ENCODE measurements around the gene SLC22A4.
A peak's percentile ranks its signal among the peaks of the same experiment; 100 is the strongest.

The SLC22A4 gene

DNA sequence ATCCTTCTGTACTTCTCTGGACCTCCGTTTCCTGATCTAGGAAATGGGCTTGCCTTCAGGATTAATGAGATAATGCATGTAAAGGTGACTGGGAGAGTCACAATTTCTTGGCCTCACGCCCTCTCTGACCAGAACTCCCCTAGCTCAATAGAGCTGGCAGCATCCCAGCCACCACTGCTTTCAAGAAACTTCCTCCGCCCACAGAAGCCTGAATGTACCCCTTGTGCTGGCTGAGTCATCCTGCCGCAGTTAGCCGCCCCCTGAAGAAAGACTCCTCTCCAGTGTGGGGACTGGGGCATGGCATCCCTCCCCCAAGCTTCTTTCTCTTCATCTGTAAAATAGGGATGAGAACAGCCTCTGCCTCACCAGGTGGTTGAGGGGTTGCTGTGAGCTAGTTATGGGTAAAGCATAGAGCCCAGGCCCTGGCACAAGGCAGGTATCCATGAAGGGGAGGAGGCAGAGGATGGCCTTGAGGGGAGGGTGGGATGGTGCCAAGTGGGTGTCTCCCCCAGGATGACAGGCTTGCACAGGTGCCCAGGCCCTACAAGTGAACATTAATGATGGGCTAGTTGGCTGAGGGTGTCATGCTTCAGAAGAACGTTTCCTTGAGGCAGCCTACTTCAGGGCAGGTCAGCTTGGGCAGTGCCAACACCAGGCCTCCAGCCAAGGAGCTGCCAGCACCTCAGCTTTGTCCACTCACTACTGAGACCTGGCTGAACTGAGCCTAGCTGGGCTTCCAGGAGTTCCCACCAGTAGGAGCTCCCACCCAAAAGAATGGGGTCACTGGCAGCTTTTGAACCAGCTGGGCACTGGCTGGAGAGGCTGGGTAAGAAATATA lies 33.3 kb upstream of the SLC22A4 start:
- TF ChIP-seq, protein P1, sequence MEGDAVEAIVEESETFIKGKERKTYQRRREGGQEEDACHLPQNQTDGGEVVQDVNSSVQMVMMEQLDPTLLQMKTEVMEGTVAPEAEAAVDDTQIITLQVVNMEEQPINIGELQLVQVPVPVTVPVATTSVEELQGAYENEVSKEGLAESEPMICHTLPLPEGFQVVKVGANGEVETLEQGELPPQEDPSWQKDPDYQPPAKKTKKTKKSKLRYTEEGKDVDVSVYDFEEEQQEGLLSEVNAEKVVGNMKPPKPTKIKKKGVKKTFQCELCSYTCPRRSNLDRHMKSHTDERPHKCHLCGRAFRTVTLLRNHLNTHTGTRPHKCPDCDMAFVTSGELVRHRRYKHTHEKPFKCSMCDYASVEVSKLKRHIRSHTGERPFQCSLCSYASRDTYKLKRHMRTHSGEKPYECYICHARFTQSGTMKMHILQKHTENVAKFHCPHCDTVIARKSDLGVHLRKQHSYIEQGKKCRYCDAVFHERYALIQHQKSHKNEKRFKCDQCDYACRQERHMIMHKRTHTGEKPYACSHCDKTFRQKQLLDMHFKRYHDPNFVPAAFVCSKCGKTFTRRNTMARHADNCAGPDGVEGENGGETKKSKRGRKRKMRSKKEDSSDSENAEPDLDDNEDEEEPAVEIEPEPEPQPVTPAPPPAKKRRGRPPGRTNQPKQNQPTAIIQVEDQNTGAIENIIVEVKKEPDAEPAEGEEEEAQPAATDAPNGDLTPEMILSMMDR (IDR thresholded peaks at IDR 0.05): no peak
- Histone ChIP-seq H3K36me3 (peaks cover 0 to 11% (median 0%) of the 10 kb centered on the region in 3 donors), H3K4me1 (peaks cover 0 to 91% (median 72%) of the 10 kb centered on the region in 4 donors), H3K9me3 (no peaks in the 10 kb centered on the region), H3K27ac (peak overlapping the region; percentile 95 to 96), H3K27me3 (no peaks in the 10 kb centered on the region), H3K4me3 (no peak overlapping the region)
- intact Hi-C loops (cut with DNase I; ENCODE audit: low total_unique reads): no loop called here
- peak; percentile 74 to 80 for DNase-seq

DNA sequence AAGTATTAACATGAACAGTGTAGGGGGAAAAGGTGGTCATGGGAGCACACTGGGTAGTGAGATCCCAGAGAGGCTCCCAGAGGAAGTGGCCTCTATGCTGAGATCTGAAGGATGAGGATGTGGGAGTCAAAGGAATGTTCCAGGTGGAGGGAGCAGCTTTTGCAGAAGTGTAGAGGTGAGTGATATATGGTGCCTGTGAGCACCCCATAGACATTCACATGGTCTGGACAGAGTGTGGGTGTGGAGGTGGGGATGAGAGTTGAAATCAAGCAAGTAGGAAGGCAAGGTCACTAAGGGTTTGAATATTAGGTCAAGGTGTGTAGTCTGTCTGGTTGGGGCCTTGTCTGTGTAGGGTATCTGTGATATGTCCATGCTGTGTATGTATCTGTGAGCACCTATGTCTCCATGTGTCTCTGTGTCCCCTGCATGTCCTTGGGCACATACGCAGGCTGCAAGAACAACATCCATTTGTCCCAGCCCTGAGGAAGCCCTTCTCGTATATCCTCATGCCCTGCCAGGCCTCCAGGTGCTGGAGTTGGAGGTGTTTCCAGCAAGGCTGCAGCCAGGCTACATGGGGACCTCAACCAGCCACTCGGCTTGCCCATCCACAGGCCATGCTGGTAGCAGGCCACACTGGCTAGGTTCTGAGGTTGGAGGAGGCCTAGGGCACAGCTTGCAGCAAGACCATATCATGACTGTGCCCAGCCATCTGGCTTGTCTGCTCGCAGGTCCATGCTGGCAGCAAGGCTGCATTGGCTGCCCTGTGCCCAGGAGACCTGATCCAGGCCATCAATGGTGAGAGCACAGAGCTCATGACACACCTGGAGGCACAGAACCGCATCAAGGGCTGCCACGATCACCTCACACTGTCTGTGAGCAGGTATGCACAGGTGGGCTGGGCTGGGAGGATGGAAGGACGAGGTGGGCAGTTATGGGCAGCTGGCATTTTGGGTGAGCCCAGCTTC lies 32.0 kb upstream of the SLC22A4 start:
- no peak overlapping the region for H3K4me3 ChIP-seq
- no peaks in the 10 kb centered on the region for H3K27me3 ChIP-seq
- no peak for DNase-seq
- peaks cover 0 to 21% (median 4%) of the 10 kb centered on the region in 3 donors for H3K36me3 ChIP-seq
- H3K4me1 ChIP-seq: peaks cover 0 to 94% (median 78%) of the 10 kb centered on the region in 4 donors
- intact Hi-C loops (cut with DNase I; ENCODE audit: low total_unique reads): no loop called here
- no peaks in the 10 kb centered on the region for H3K9me3 ChIP-seq
- H3K27ac ChIP-seq: peak overlapping the region; percentile 95 to 96
- TF ChIP-seq, protein P1 (IDR thresholded peaks at IDR 0.05): no peak

DNA sequence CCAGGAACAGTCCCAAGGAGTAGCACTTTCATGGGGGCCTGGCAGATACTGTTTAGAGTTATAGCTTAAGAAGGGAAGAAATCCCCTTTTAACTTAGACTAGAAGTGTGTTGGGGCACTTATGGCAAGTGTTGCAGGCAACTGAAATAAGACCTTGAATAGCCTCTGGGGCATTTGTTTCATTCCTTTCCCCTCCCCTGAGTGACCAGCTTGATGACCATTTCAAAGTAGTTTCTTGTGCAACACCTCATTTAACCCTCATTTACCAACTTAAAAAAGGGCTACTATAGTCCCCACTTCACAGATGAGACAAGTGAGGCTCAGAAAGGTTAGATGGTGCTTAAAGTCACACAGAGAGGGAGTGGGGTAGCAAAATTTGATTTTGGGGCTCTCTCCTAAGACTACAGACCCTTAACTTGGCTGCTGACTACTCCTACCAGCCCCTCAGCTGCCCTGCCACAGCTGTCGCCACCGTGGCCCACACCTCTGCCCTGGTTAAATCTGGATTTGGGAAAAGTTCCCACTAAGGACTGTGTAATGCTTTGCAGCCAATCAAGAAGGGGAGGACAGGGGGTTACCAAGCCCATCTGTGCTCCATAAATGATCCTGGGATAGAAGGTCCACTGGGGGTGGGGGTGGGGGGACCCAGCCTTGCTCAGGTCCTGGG lies 31.2 kb upstream of the SLC22A4 start:
- no peaks in the 10 kb centered on the region for H3K27me3 ChIP-seq
- peak overlapping the region; percentile 95 to 96 for H3K27ac ChIP-seq
- H3K4me1 ChIP-seq: peaks cover 0 to 95% (median 78%) of the 10 kb centered on the region in 4 donors
- H3K36me3 ChIP-seq: peaks cover 0 to 28% (median 13%) of the 10 kb centered on the region in 3 donors
- H3K9me3 ChIP-seq: no peaks in the 10 kb centered on the region
- intact Hi-C loops (cut with DNase I; ENCODE audit: low total_unique reads): no loop called here
- no peak overlapping the region for H3K4me3 ChIP-seq
- no peak for DNase-seq
- TF ChIP-seq, protein P1 (IDR thresholded peaks at IDR 0.05): no peak

DNA sequence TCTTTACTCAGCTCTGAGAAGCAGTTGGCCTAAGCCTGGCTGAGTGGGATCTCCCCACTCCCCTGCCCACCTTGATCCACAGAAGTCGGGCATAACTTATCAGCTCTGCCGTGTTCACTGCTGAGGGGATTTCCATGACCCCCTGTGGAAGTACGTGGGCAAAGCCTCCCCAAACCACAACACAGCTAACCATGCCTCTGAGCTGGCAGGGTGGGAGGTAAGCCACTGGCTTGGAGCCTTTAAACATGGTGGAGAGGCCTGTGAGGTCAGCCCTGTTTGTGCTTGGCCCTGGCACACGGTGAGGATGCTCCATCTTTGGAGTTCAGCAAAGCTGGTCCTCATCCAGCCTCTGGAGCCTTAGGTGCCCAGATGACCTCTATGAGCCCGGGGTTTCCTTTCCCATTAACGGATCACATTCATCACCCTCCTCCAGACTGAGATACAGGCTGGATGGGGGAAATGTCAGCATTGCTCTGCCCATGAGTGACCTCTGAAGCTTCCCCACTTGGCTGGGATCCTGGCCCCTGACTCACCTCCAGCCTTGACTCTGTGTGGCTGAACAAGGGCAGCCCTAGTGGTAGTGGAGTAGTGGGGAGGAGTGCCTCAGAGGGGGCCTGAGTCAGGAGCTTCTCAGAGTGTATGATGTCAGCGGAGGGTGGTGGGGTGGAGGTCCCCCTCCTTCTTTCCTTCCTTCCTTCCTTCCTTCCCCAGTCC lies 30.5 kb upstream of the SLC22A4 start:
- H3K4me1 ChIP-seq: peaks cover 0 to 98% (median 72%) of the 10 kb centered on the region in 4 donors
- no peak overlapping the region for H3K4me3 ChIP-seq
- H3K9me3 ChIP-seq: no peaks in the 10 kb centered on the region
- TF ChIP-seq, protein P1 (IDR thresholded peaks at IDR 0.05): no peak
- intact Hi-C loops (cut with DNase I; ENCODE audit: low total_unique reads): no loop called here
- peak in 1 of 2 donors; percentile 75 for DNase-seq
- peaks cover 0 to 30% (median 16%) of the 10 kb centered on the region in 3 donors for H3K36me3 ChIP-seq
- peak overlapping the region; percentile 95 to 96 for H3K27ac ChIP-seq
- no peaks in the 10 kb centered on the region for H3K27me3 ChIP-seq

All from tibial artery (tissue), 4 donors.